CD4-positive, alpha-beta T cell treated with Interleukin-1 beta for 1 hour (primary cell): ENCODE measurements around the gene APLP2.
"Not testable (repeated sequence)": the region's sequence is repeated elsewhere in the genome, so short reads cannot be mapped to it uniquely, and the experiment has no call there.

Experiments used
- DNase-seq, 2 donors: peaks; one replicate each; pipeline ENCODE4 v3.0.0-alpha.2; 2020 to 2022

APLP2 gene

DNA sequence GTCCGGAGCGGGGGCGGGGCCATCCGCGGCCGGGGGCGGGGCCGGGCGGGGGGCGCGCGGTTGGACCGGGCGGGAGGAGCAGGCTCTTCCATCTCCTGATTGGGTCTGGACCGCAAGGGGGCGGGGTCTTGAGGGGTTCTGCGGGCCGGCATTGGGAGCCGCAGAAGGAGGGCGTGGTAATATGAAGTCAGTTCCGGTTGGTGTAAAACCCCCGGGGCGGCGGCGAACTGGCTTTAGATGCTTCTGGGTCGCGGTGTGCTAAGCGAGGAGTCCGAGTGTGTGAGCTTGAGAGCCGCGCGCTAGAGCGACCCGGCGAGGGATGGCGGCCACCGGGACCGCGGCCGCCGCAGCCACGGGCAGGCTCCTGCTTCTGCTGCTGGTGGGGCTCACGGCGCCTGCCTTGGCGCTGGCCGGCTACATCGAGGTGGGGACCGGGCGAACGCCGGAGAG lies at the start of gene APLP2:
APLP2 (plus strand) TSS at position 236 of the 450 bp plus-strand sequence; CDS start at position 320, 84 bp downstream.
- DNase-seq, result peak; percentile 98

- DNase-seq, result no peak
Observed at GRCh38 chr11:130020323-130020722, 49.4 kb upstream of the APLP2 start.

DNA sequence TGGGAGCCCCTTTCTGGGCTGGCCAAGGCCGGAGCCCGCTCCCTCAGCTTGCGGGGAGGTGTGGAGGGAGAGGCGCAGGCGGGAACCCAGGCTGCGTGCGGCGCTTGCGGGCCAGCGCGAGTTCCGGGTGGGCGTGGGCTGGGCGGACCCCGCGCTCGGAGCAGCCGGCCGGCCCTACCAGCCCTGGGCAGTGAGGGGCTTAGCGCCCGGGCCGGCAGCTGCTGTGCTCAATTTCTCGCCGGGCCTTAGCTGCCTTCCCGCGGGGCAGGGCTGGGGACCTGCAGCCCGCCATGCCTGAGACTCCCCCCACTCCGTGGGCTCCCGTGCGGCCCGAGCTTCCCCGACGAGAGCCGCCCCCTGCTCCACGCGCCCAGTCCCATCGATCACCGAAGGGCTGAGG lies 48.1 kb upstream of the APLP2 start:
- DNase-seq, result not testable (repeated sequence)

DNA sequence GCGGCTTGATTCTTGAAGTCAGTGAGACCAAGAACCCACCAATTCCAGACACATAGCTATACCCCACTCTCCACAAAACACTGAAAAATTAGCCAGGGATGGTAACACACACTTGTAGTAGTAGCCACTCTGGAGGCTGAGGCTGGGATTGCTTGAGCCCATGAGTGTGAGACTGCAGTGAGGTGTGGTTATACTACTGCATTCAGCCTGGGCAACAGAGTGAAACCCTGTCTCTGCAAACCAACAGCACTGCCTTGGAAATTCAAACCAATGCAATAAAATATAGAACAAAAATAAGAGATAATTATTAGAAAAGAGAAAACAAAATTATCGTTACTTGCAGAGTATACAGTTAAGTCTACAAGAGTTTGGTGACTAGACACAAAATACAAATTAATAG lies 46.9 kb upstream of the APLP2 start:
- DNase-seq, result no peak

DNA sequence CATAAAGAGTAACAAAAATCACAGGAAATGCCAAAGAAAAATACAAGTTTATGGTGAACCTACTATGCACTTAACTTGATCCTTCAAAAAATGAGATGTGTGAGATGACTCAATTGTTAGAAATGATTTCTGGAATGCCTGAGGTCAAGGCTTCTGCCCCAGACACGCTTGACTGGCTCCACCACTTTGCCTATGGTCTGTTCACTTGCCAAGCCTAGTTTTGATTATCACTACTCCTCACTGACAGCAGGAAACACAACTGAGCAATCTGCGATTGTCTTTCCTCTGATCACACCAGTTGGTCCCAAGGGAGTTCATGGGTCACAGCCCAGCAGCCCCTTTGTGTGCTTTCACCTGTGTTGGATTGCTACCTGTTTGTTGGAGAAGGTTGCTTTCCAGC lies 46.5 kb upstream of the APLP2 start:
- DNase-seq, result peak in 1 of 2 donors; percentile 35

- no peak for DNase-seq
Observed at GRCh38 chr11:130024361-130024760, 45.3 kb upstream of the APLP2 start.

GRCh38 chr11:130025371-130025770 lies 44.3 kb upstream of the APLP2 start:
- no peak for DNase-seq

DNA sequence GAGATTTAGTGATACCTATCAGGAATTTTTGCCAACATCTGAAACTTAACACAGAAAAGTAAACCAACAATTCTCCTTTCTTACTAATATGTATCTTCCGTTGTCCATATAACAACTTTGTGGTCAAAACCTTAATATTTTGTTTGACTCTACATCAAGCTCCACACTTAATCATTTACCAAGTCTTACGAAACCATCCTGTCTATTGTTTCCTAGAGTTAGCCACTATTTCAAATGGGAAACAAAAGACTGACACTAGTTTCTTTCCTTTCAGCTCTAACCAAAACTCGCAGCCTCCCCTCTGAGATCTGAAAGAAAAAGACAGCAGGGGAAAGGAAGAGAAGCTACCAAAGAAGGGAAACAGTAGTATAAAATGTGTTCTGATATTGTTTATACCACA lies 40.6 kb upstream of the APLP2 start:
- DNase-seq, result no peak

DNA sequence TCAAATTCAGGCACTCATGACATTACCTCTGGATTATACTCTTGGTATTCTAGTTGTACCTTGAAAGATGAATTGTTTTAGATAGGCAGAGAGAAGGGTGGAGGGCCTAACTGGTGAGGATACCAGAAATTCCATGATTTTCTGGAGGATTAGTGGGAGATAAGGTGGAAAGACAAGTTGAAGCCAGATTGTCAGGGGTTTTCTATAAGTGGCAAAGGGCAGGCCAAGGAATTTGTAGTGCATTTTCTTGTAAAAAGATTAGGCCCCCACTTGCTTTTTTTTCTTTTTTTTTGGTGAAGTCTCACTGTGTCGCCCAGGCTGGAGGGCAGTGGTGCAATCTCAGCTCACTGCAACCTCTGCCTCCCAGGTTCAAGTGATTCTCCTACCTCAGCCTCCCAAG lies 38.6 kb upstream of the APLP2 start:
- no peak for DNase-seq

DNA sequence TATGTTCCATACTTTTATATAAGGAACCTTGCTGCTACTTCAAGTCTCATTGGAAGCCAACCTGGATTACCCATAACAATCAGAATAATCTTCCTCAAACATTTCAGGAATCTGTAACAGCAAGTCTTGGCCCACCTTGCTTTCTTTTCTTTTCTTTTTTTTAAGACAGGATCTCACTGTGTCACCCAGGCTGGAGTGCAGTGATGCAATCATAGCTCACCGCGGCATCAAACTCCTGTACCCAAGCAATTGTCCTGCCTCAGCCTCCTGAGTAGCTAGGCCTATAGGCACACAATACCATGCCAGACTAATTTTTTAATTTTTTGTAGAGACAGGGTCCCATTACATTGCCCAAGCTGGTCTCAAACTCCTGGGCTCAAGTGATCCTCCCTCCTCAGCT lies 37.7 kb upstream of the APLP2 start:
- DNase-seq, result no peak

DNA sequence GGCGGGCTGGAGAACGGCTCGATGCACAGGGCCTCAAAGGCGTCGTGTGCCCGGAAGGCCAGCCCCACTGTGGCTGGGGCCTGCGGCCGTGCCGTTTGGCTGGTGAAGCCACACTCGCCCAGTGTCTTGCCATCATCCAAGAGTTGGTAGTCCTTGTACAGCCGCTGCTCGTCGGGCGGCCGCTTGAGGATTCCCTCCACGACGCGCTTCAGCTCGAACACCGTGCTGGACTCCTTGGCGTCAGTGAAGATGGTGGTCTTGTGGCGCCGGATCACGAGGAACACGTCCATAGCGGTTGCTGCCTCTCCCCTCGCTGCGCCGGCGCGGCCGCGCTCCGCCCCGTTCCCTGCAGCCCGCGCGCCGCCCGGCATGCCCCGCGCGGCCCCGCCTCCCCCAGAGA lies 36.8 kb upstream of the APLP2 start:
- no peak for DNase-seq

- no peak for DNase-seq
Observed at GRCh38 chr11:130034236-130034635, 35.5 kb upstream of the APLP2 start.

DNA sequence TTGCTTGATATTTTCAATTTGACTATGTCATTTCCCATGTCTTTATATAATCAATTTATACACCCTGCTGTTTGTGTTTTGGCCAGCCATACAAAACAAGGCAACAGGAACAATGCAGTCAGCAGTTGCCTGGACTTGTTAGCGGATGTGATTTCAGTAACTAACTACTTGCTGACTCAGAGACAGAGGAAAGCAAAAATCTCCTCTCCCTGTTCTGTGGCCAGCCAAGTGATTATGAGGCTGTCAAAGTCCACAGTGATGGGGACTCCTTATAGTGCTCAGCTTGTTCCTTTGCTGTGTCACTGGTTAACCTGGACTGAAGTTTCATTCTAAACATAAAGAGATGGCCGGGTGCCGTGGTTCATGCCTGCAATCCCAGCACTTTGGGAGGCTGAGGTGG lies 32.6 kb upstream of the APLP2 start:
- DNase-seq, result no peak

DNA sequence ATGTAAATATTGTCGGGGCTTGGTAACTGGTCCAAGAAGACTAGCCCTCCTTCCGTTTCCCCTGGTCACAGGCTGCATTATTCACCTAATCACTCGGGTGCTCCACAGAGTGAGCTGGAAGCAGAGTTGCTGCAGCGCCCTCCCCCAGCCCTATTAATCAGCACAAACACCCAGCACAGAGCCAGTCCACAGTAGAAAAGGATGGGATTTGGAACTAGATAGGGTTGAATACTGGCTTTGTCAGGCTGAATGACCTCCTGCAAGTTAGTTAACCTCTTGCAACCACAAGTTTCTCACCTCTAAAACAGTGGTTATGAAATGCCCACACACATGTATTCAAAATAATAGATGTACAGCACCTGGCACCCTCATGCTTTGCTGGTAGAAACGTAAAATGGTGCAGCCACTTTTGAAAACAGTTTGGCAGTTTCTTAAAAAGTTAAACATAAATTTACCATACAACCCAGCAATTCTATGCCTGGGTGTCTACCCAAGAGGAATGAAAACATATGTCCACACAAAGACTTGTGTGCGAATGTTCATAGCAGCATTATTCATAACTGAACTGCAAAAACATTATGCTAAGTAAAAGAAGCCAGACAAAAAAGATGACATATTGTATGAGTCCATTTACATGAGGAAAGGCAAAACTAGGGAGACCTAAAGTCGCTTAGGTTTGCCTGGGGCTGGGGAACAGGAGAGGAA lies 31.7 kb upstream of the APLP2 start:
- no peak for DNase-seq

- no peak for DNase-seq
Observed at GRCh38 chr11:130040281-130040940, 29.3 kb upstream of the APLP2 start.

- peak in 1 of 2 donors; percentile 42 for DNase-seq
Observed at GRCh38 chr11:130042093-130042591, 27.6 kb upstream of the APLP2 start.

DNA sequence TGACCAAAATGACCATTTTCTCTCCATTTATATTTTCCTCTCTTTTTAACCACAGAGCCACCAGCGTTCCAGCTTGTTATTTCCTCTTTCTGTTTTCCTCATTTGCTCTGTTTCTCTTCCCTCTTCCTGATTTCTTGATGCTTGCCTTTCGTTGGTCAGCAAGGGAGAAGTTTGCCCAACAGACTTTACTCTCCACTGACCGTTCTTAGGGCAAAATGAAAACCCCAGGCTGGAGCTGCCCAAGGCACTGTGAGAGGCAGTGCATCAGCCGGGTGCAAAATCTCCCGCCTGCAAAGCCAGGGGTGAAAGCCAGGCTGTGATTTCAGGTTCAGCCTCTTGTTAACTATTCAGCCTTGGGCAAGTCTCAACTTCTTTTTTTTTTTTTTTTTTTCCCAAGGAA lies 26.1 kb upstream of the APLP2 start:
- DNase-seq, result peak in 1 of 2 donors; percentile 15

DNA sequence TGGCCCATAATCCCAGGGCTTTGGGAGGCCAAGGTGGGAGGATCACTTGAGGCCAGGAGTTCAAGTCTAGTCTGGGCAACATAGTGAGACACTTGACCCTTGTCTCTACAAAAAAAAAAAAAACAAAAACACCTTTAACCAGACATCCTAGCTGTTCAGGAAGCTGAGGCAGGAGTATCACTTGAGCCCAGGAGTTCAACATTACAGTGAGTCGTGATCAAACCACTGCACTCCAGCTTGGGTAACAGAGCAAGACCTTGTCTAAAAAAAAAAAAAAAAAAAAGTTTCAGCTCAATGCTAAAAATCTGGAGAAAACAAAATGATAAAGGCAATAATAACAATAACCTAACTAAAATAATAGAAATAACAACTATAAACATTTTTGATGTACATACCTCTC lies 22.6 kb upstream of the APLP2 start:
- DNase-seq, result no peak

DNA sequence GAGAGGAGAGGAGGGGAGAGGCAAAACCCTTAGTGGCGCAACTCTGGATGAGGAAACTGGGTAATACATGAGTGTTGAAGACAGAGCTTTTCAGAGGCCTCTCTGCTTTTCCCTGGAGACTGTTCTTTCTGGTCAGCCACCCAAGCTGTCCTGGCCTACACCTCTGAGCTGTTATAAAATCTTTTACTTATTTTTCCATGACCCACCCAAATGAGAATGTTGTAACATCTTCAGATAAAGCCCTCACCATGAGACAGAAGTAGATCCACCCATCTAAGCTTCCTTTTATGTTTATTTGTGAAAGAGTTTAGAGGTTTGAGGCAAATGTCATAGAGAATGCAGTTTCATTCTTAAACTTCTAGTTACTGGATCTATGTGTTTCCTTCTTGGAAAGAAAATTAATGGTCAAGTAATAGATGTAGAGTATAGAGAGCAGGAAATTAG lies 20.3 kb upstream of the APLP2 start:
- DNase-seq, result peak in 1 of 2 donors; percentile 21

GRCh38 chr11:130050257-130050656 lies 19.4 kb upstream of the APLP2 start:
- DNase-seq, result peak; percentile 12 to 47

DNA sequence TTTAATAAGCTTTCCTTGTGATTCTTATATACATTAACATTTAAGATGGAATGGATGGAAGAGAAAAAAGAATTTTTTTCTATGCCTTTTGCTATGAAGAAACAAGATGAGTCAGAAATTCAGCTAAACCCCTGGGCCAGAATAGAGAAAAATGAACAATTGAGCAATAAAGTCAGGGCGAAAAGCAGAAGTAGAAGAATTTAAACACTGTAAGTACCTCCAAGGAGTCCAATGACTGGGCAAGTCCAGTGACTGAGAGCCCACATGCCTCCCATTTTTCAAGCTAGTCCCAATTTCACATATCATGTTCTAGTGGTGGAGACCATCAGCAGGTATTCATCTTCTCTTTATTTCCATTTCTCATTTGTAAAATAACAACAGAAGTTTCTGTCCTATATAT lies 18.6 kb upstream of the APLP2 start:
- DNase-seq, result peak in 1 of 2 donors; percentile 50

DNA sequence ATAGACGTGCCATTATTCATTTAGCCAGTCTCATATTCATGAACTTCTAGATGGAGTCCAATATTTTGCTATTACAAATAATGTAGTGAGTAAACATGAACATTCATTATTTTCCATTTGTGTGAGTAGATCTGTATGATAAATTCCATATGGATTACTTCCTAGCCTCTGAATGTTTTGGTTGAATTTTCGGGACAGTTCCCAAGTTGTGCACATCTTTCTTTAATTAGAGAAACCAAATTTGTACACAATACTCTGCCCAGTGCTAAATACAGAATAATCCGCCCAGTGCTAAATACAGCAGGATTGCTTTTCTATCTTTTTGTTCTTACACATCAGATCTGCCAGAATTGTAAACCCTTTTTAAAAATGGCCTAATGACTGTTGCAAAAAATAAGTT lies 17.1 kb upstream of the APLP2 start:
- no peak for DNase-seq

DNA sequence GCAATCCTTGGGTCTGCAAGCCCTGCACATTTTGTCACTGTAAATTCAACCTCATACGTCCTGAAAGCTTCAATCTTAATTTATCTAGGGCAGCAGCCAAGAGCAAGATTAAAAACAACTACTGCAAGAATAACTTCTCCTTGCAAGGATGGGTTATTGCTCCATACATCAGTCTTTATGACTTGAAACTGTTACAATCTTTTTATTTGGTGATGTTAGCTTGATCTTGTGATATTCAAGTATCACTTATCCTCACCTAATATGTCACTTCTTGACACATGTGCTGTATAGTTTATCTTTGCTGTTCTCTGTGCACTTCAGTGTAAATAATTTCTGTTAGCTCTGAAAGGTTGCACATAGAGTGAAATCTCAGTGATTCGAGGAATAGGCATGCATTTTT lies 14.7 kb upstream of the APLP2 start:
- DNase-seq, result no peak

DNA sequence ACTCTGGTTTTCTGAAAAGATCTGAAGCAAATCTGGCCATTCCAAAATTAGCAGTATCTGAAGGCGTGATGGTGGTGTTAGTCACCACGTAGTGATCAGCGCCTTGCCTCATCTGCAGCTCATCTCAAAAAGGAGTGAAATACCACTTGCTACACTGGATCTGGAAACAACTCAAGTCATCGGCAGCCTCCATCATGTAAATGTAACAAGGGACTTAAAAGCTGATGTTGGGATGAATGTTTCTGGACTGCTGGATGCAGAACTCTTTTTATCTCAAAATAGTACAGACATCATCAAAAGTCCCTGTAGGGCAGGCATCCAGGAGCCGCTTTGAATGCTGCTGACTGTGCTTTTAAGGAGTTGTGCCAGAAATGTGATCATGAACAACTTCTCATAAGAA lies 14.1 kb upstream of the APLP2 start:
- peak in 1 of 2 donors; percentile 22 for DNase-seq
